Suprapubic skin (tissue), 4 donors: Measurements from ENCODE around the gene STOM. TPM values are rescaled to one million over a fixed set of nuclear protein-coding genes. Genes with fewer than 3 reads are reported as not detected.

Source experiments
- DNase-seq, 2 donors: peaks; one replicate each; pipeline ENCODE4 v3.0.0-alpha.2; 2019; ENCODE audit warnings: low spot score in 2 of 2
- H3K27ac ChIP-seq: fragments of 200-600 bp; sonication (generic); one replicate; pipeline ENCODE4 v1.5.1; 2019
- H3K27me3 ChIP-seq: fragments of 200-600 bp; sonication (generic); one replicate; pipeline ENCODE4 v1.5.1; 2019
- H3K36me3 ChIP-seq: fragments of 200-600 bp; sonication (generic); one replicate; pipeline ENCODE4 v1.5.1; 2019
- H3K4me1 ChIP-seq: fragments of 200-600 bp; sonication (generic); one replicate; pipeline ENCODE4 v1.5.1; 2019
- H3K4me3 ChIP-seq: fragments of 200-600 bp; sonication (generic); one replicate; pipeline ENCODE4 v1.5.1; 2019; ENCODE audit warnings: mild to moderate bottlenecking
- H3K9me3 ChIP-seq: fragments of 200-600 bp; sonication (generic); one replicate; pipeline ENCODE4 v1.5.1; 2019
- EP300 ChIP-seq: sonication (generic); formaldehyde crosslinking; IDR thresholded peaks from one replicate; pipeline ENCODE4 v1.6.1; 2017; ENCODE audit warnings: antibody characterized with exemption
- POLR2A ChIP-seq, 2 donors: fragments of 450-650 bp; IDR thresholded peaks; one replicate each; pipeline ENCODE4 v1.6.1; 2017; ENCODE audit warnings: antibody characterized with exemption in 2 of 2, mild to moderate bottlenecking in 2 of 2, moderate library complexity in 2 of 2
- POLR2AphosphoS5 ChIP-seq, 3 donors: sonication (generic); formaldehyde crosslinking; IDR thresholded peaks; one replicate each; pipeline ENCODE4 v1.6.1; 2017; ENCODE audit warnings: antibody characterized with exemption in 3 of 3
- WGBS: methylation state at CpG from one replicate; pipeline ENCODE4 v1.1.5; 2018; 5-methylcytosine and 5-hydroxymethylcytosine counted together
- total RNA-seq, 4 donors: library from RNA; depleted of rRNA; stranded (reverse); fragments of >200 nt; gene quantifications; one replicate each; pipeline ENCODE4 v1.1.0, GENCODE V29; 2016
- TF ChIP-seq, protein P1 (sequence below), 2 donors: fragments of 200-600 bp in 1 of 2; fragments of 450-650 bp in 1 of 2; sonication (generic) in 1 of 2; IDR thresholded peaks; one replicate each; pipeline ENCODE4 v1.5.1; 2016 to 2019; ENCODE audit warnings: antibody characterized with exemption in 2 of 2, mild to moderate bottlenecking in 1 of 2, moderate library complexity in 1 of 2

Gene STOM
- total RNA-seq, 4 donors from 2014 or later, result 166 to 238 (median 185) TPM

DNA sequence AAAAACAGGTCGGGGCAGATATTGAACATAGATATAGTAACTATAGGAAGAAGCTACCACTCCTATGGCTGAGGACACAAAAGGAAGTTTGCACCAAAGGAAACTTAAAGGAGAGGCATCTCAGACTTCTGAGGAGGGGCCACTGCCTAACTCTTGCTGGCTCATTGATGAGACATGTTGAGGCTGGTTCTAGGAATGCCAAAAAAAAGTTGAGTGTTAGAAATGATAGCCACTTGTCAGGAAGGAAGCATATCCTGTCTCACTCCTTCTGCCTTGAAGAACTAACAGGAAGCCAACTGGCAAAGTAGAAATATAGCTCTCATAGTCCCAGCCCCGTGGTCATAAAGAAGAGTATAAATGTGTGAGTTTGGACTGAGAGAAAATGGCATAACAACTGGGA, 23.3 kb upstream of the STOM start:
- Histone ChIP-seq H3K27ac (no peak overlapping the region), H3K36me3 (no peaks in the 10 kb centered on the region), H3K4me3 (no peak overlapping the region), H3K4me1 (peaks cover 6% of the 10 kb centered on the region), H3K27me3 (no peaks in the 10 kb centered on the region), H3K9me3 (no peaks in the 10 kb centered on the region)
- WGBS, result 32% methylated on average over 2 of the region's 2 CpGs
- no peak for DNase-seq
- TF ChIP-seq, protein P1, sequence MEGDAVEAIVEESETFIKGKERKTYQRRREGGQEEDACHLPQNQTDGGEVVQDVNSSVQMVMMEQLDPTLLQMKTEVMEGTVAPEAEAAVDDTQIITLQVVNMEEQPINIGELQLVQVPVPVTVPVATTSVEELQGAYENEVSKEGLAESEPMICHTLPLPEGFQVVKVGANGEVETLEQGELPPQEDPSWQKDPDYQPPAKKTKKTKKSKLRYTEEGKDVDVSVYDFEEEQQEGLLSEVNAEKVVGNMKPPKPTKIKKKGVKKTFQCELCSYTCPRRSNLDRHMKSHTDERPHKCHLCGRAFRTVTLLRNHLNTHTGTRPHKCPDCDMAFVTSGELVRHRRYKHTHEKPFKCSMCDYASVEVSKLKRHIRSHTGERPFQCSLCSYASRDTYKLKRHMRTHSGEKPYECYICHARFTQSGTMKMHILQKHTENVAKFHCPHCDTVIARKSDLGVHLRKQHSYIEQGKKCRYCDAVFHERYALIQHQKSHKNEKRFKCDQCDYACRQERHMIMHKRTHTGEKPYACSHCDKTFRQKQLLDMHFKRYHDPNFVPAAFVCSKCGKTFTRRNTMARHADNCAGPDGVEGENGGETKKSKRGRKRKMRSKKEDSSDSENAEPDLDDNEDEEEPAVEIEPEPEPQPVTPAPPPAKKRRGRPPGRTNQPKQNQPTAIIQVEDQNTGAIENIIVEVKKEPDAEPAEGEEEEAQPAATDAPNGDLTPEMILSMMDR (IDR thresholded peaks at IDR 0.05), result no peak
- TF ChIP-seq POLR2AphosphoS5 (IDR thresholded peaks at IDR 0.05) (no peak), POLR2A (IDR thresholded peaks at IDR 0.05) (no peak), EP300 (no peak)

DNA sequence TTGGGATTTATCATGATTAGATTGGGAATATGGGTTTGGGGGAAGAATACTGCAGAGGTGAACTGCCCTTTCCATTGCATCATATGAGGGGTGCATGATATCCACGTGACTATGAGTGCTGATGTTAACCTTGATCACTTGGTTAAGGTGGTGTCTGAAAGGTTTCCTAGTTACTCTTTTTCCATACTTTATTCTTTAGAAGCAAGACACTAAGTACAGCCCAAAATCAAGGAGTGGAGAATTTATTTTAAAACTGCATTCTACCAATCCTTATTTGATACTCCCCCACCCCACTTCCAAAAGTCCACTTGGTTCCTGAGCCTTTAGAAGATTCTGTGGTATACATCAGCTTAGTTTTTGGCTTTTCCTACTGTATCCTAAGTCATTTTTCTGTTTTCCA, 20.3 kb upstream of the STOM start:
- no peak for DNase-seq
- 93% methylated on average over 1 of the region's 1 CpG for WGBS
- no peak overlapping the region for H3K27ac ChIP-seq
- H3K4me1 ChIP-seq, result peaks cover 6% of the 10 kb centered on the region
- H3K9me3 ChIP-seq, result no peaks in the 10 kb centered on the region
- no peak for TF ChIP-seq POLR2A (IDR thresholded peaks at IDR 0.05)
- TF ChIP-seq EP300, result no peak
- TF ChIP-seq, protein P1 (IDR thresholded peaks at IDR 0.05), result no peak
- no peak for TF ChIP-seq POLR2AphosphoS5 (IDR thresholded peaks at IDR 0.05)
- no peak overlapping the region for H3K4me3 ChIP-seq
- no peaks in the 10 kb centered on the region for H3K27me3 ChIP-seq
- no peaks in the 10 kb centered on the region for H3K36me3 ChIP-seq

DNA sequence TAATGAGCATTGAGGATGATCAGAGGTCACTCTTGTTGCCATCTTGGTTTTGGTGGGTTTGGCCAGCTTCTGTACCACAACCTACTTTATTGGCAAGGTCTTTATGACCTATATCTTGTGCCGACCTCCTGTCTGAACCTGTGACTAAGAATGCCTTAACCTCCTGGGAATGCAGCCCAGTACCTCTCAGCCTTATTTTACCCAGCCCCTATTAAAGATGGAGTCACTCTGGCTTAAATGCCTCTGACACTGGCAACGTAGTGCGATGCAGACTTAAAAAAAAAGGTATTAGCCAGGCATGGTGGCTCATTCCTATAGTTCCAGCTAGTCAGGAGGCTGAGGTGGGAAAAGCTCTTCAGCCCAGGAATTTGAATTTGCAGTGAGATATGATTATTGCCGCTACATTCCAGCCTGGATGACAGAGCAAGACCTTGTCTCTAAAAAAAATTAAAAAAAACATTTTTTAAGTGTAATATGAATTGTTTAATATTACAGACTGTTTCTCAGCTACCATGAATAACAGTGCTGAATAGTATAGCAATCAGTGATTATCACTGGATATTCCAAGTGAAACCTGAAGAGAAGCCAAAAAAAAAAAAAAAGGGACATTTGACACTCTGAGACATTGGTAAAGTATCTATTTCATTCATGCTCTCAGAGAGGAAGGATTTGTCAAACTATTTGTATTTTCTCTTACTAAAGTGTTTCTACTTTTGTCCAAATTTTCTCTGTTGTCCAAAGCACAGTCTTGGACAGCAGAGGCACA, 18.3 kb upstream of the STOM start:
- Histone ChIP-seq H3K9me3 (no peaks in the 10 kb centered on the region), H3K36me3 (no peaks in the 10 kb centered on the region), H3K4me3 (no peak overlapping the region), H3K27ac (no peak overlapping the region), H3K27me3 (no peaks in the 10 kb centered on the region), H3K4me1 (peaks cover under 1% of the 10 kb centered on the region)
- no peak for TF ChIP-seq POLR2A (IDR thresholded peaks at IDR 0.05)
- no peak for TF ChIP-seq EP300
- TF ChIP-seq, protein P1 (IDR thresholded peaks at IDR 0.05), result no peak
- TF ChIP-seq POLR2AphosphoS5 (IDR thresholded peaks at IDR 0.05), result no peak
- no peak for DNase-seq
- 85% methylated on average over 4 of the region's 4 CpGs for WGBS

DNA sequence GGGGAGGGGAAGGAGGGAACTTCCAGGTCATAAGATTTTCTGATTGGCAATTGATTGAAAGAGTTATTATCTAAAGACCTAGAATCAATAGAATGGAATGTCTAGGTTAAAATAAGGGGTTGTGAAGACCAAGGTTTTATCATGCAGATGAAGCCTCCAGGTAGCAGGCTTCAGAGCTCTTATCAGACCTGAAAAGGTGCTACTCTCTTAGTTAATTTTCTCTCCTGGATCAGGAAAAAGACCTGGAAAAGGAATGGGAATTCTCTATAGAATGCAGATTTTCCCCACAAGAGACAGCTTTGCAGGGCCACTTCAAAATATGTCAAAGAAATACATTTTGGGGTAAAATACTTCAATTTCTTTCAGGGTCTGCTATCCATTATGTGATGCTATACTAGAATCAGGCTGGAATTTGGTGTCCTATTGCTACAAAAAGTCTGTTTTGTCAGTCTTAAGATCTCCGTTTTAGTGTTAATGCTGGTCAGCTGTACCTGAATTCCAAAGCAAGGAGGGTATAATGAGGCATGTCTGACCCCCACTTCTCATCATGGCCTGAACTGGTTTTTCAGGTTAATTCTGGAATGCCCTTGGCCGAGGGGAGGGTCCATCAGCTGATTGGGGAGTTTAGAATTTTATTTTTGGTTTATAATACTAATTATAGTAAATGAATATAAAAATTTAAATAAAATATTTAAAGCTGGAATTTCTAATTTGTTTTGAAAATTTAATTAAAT, 16.6 kb upstream of the STOM start:
- DNase-seq, result no peak

More for the DNA sequence above, 16.6 kb upstream of the STOM start:
- no peak for TF ChIP-seq POLR2A (IDR thresholded peaks at IDR 0.05)
- TF ChIP-seq POLR2AphosphoS5 (IDR thresholded peaks at IDR 0.05), result no peak
- no peak for TF ChIP-seq EP300
- TF ChIP-seq, protein P1 (IDR thresholded peaks at IDR 0.05), result no peak
- Histone ChIP-seq H3K4me3 (no peak overlapping the region), H3K27ac (no peak overlapping the region), H3K9me3 (no peaks in the 10 kb centered on the region), H3K27me3 (no peaks in the 10 kb centered on the region), H3K36me3 (no peaks in the 10 kb centered on the region), H3K4me1 (no peaks in the 10 kb centered on the region)
- 76% methylated on average over 2 of the region's 2 CpGs for WGBS
